Stomach (tissue), 9 donors: ENCODE data around the gene DPP10. TPM values are rescaled to one million over a fixed set of nuclear protein-coding genes. Genes with fewer than 3 reads are reported as not detected.
A peak's percentile ranks its signal among the peaks of the same experiment; 100 is the strongest.

Experiments used
- DNase-seq, 2 donors: peaks; one replicate each; pipeline versions ENCODE4 v3.0.0 to v3.0.0-alpha.2; 2013 to 2019
- H3K27ac ChIP-seq, 5 donors: fragments of 200-600 bp in 4 of 5; sonication (generic) in 4 of 5; one replicate each; pipeline ENCODE4 v1.5.1; 2013 to 2019; ENCODE audit warnings: mild to moderate bottlenecking in 1 of 5, moderate library complexity in 1 of 5
- H3K27me3 ChIP-seq, 3 donors: fragments of 200-600 bp; sonication (generic); one replicate each; pipeline ENCODE4 v1.5.1; 2017 to 2019; ENCODE audit warnings: mixed run types in 1 of 3
- H3K36me3 ChIP-seq, 4 donors: fragments of 200-600 bp; sonication (generic); 1 replicate in 3 of 4; 2 replicates in 1 of 4; pipeline ENCODE4 v1.5.1; 2016 to 2019
- H3K4me1 ChIP-seq, 4 donors: fragments of 200-600 bp; sonication (generic); one replicate each; pipeline ENCODE4 v1.5.1; 2016 to 2019
- H3K4me3 ChIP-seq, 4 donors: fragments of 200-600 bp; sonication (generic) in 3 of 4; one replicate each; pipeline ENCODE4 v1.5.1; 2016 to 2019; ENCODE audit warnings: mild to moderate bottlenecking in 1 of 4
- H3K9me3 ChIP-seq, 4 donors: fragments of 200-600 bp; sonication (generic); one replicate each; pipeline ENCODE4 v1.5.1; 2016 to 2019
- CTCF ChIP-seq, 7 experiments: fragments of 450-650 bp in 4 of 7; fragments of 200-600 bp in 3 of 7; sonication (generic) in 3 of 7; IDR thresholded peaks; one replicate each; pipeline ENCODE4 v1.5.1; 2016 to 2019; ENCODE audit warnings: antibody characterized with exemption in 7 of 7, control low read depth in 2 of 7, mild to moderate bottlenecking in 1 of 7
- EP300 ChIP-seq: sonication (generic); formaldehyde crosslinking; IDR thresholded peaks from one replicate; pipeline ENCODE4 v1.6.1; 2017; ENCODE audit warnings: antibody characterized with exemption
- POLR2A ChIP-seq, 4 donors: fragments of 450-650 bp; IDR thresholded peaks; one replicate each; pipeline ENCODE4 v1.6.1; 2016; ENCODE audit warnings: antibody characterized with exemption in 4 of 4, control low read depth in 2 of 4, mild to moderate bottlenecking in 1 of 4, moderate library complexity in 1 of 4
- POLR2AphosphoS5 ChIP-seq, 3 donors: sonication (generic); formaldehyde crosslinking; IDR thresholded peaks; one replicate each; pipeline ENCODE4 v1.6.1; 2016; ENCODE audit warnings: antibody characterized with exemption in 3 of 3
- WGBS, 5 donors: extraction: QIAGEN DNeasy Blood & Tissue Kit in 3 of 5; methylation state at CpG; one replicate each; pipeline versions ENCODE4 v1.1.5 to v1.1.7; 2013 to 2018; 5-methylcytosine and 5-hydroxymethylcytosine counted together
- intact Hi-C: fragments of 100-400 bp; cut with DNase I; formaldehyde crosslinking; loops from one replicate; pipeline ENCODE4 v1.15.1; 2023; ENCODE audit warnings: low total_unique reads
- polyA plus RNA-seq, 3 donors: library from polyadenylated mRNA; stranded (reverse); fragments of 200-250 nt; gene quantifications; one replicate each; pipeline ENCODE4 v1.2.3, GENCODE V29; 2013
- total RNA-seq, 5 donors: library from RNA; depleted of rRNA; stranded (reverse); fragments of >200 nt; gene quantifications; one replicate each; pipeline versions ENCODE4 v1.1.0 to v1.2.3, GENCODE V29; 2014 to 2016
- donor health status: healthy with polysubstance abuse.
- donor health status: Bipolar disorder and iron deficiency.
- donor health status: healthy.

The DPP10 gene
- total and polyA plus RNA-seq, 8 donors, result 0.18 to 15.6 (median 2.0) TPM; not detected in 1

- H3K9me3 ChIP-seq, result no peaks in the 10 kb centered on the region
- no peaks in the 10 kb centered on the region for H3K4me1 ChIP-seq
- no peak overlapping the region for H3K27ac ChIP-seq
- WGBS, 5 donors, result 67 to 73% (median 68%) methylated on average over 5 of the region's 5 CpGs
- no peaks in the 10 kb centered on the region for H3K27me3 ChIP-seq
- TF ChIP-seq CTCF (IDR thresholded peaks at IDR 0.05), result no peak
- intact Hi-C loops, result no loop called here
- H3K36me3 ChIP-seq, result no peaks in the 10 kb centered on the region
- DNase-seq, result peak in 1 of 2 donors; percentile 25
- H3K4me3 ChIP-seq, result no peak overlapping the region
These were observed 852.6 kb downstream of the DPP10 start for GRCh38 chr2:115294999-115295398.

- TF ChIP-seq CTCF (IDR thresholded peaks at IDR 0.05) (no peak), EP300 (no peak), POLR2A (IDR thresholded peaks at IDR 0.05) (no peak), POLR2AphosphoS5 (IDR thresholded peaks at IDR 0.05) (no peak)
- no peaks in the 10 kb centered on the region for H3K36me3 ChIP-seq
- H3K9me3 ChIP-seq, result no peaks in the 10 kb centered on the region
- H3K4me1 ChIP-seq, result no peaks in the 10 kb centered on the region
- no peaks in the 10 kb centered on the region for H3K27me3 ChIP-seq
- intact Hi-C loops, result no loop called here
- peak in 1 of 2 donors; percentile 2 for DNase-seq
- 58 to 69% (median 65%) methylated on average over 3 of the region's 3 CpGs for WGBS, 5 donors
- H3K4me3 ChIP-seq, result no peak overlapping the region
- no peak overlapping the region for H3K27ac ChIP-seq
These were observed 854.6 kb downstream of the DPP10 start for GRCh38 chr2:115297056-115297455.

- 52 to 74% (median 65%) methylated on average over 2 of the region's 2 CpGs for WGBS, 5 donors
These were observed 856.8 kb downstream of the DPP10 start for GRCh38 chr2:115299199-115299598.

GRCh38 chr2:115305712-115306111 lies 863.3 kb downstream of the DPP10 start:
- no peaks in the 10 kb centered on the region for H3K36me3 ChIP-seq
- H3K27me3 ChIP-seq, result no peaks in the 10 kb centered on the region
- no peaks in the 10 kb centered on the region for H3K4me1 ChIP-seq
- TF ChIP-seq EP300 (no peak), POLR2A (IDR thresholded peaks at IDR 0.05) (no peak), CTCF (IDR thresholded peaks at IDR 0.05) (no peak), POLR2AphosphoS5 (IDR thresholded peaks at IDR 0.05) (no peak)
- WGBS, 5 donors, result 43 to 66% (median 65%) methylated on average over 1 of the region's 1 CpG
- DNase-seq, result no peak
- intact Hi-C loops, result no loop called here
- no peak overlapping the region for H3K4me3 ChIP-seq
- H3K9me3 ChIP-seq, result no peaks in the 10 kb centered on the region
- no peak overlapping the region for H3K27ac ChIP-seq

More at GRCh38 chr2:115299199-115299598, 856.8 kb downstream of the DPP10 start:
- TF ChIP-seq POLR2A (IDR thresholded peaks at IDR 0.05) (no peak), POLR2AphosphoS5 (IDR thresholded peaks at IDR 0.05) (no peak), CTCF (IDR thresholded peaks at IDR 0.05) (no peak), EP300 (no peak)
- Histone ChIP-seq H3K27me3 (no peaks in the 10 kb centered on the region), H3K4me1 (no peaks in the 10 kb centered on the region), H3K27ac (no peak overlapping the region), H3K36me3 (no peaks in the 10 kb centered on the region), H3K9me3 (no peaks in the 10 kb centered on the region), H3K4me3 (no peak overlapping the region)
- DNase-seq, result no peak
- intact Hi-C loops, result no loop called here
